Activated CD8-positive, alpha-beta T cell treated with anti-CD3 and anti-CD28 coated beads for 36 hours (primary cell): ENCODE data around the gene HADH. TPM values are rescaled to one million over a fixed set of nuclear protein-coding genes. Genes with fewer than 3 reads are reported as not detected.

ENCODE experiments used
- ATAC-seq: fragments of 200-7000 bp; cut with Tn5 transposase; one replicate; pipeline ENCODE4 v1.10.0; 2021; ENCODE audit warnings: mild to moderate bottlenecking, moderate library complexity
- CTCF ChIA-PET: fragments of 350-600 bp; sonication (Branson Sonifier 250); formaldehyde crosslinking; loops from one replicate; lab custom pipeline; 2021; ENCODE audit warnings: antibody characterized with exemption; lab: Charles Lee
- POLR2A ChIA-PET: fragments of 350-600 bp; sonication (Branson Sonifier 250); formaldehyde crosslinking; loops from one replicate; lab custom pipeline; 2021; ENCODE audit warnings: antibody characterized with exemption; lab: Charles Lee
- DNase-seq: peaks from one replicate; pipeline ENCODE4 v3.0.0-alpha.2; 2020
- H3K27ac Mint-ChIP-seq: one replicate; pipeline ENCODE4 v1.8.0; 2021; ENCODE audit warnings: mild to moderate bottlenecking, mixed read lengths
- H3K27me3 Mint-ChIP-seq: one replicate; pipeline ENCODE4 v1.8.0; 2021; ENCODE audit warnings: mixed read lengths
- H3K36me3 Mint-ChIP-seq: one replicate; pipeline ENCODE4 v1.8.0; 2021; ENCODE audit warnings: low read depth, mixed read lengths
- H3K4me1 Mint-ChIP-seq: one replicate; pipeline ENCODE4 v1.8.0; 2021; ENCODE audit warnings: low read depth, mixed read lengths
- H3K4me3 Mint-ChIP-seq: one replicate; pipeline ENCODE4 v1.8.0; 2021; ENCODE audit warnings: mild to moderate bottlenecking, moderate library complexity, mixed read lengths
- H3K9me3 Mint-ChIP-seq: one replicate; pipeline ENCODE4 v1.8.0; 2021; ENCODE audit warnings: mixed read lengths
- CTCF ChIP-seq: fragments of 200-600 bp; IDR thresholded peaks from one replicate; pipeline ENCODE4 v1.8.0; 2022; ENCODE audit warnings: antibody characterized with exemption, mild to moderate bottlenecking
- intact Hi-C: fragments of 100-400 bp; cut with micrococcal nuclease; formaldehyde crosslinking; loops from one replicate; pipeline ENCODE4 v1.10.0; 2022
- total RNA-seq, 2 experiments: library from RNA; stranded (reverse); gene quantifications; one replicate each; pipeline ENCODE4 v1.2.3, GENCODE V29; 2021

The HADH gene
- total RNA-seq, 2 experiments from 2014 or later = 50.3 to 50.7 TPM

GRCh38 chr4:108072300-108072699, 82.6 kb downstream of the HADH start:
- Mint-ChIP-seq H3K27me3 (no peaks in the 10 kb centered on the region), H3K4me1 (peaks cover 78% of the 10 kb centered on the region), H3K36me3 (peaks cover 63% of the 10 kb centered on the region), H3K4me3 (peak overlapping the region; percentile 16), H3K27ac (peak overlapping the region; percentile 87), H3K9me3 (no peaks in the 10 kb centered on the region)
- ATAC-seq = peak; percentile 93
- POLR2A ChIA-PET = interaction anchor here (1.0 to 2.2 kb wide), 9 partner anchors 8 to 83 kb away, joined by 3 to 6 read pairs (median 4); no protein-coding TSS in a partner anchor
- CTCF ChIA-PET = interaction anchor here (0.9 to 1.7 kb wide), 4 partner anchors 14 to 43 kb away, joined by 3 to 4 read pairs (median 4); no protein-coding TSS in a partner anchor
- intact Hi-C loops = loop anchor here (5.0 kb wide), 2 partner anchors 35 kb away; no protein-coding TSS in a partner anchor
- DNase-seq = peak; percentile 89
- no peak for TF ChIP-seq CTCF

- H3K27me3 Mint-ChIP-seq = no peaks in the 10 kb centered on the region
- H3K36me3 Mint-ChIP-seq = peaks cover 70% of the 10 kb centered on the region
- TF ChIP-seq CTCF = no peak
- peak overlapping the region; percentile 90 for H3K27ac Mint-ChIP-seq
- H3K9me3 Mint-ChIP-seq = no peaks in the 10 kb centered on the region
- ATAC-seq (peak; percentile 40), DNase-seq (no peak)
- ChIA-PET POLR2A (interaction anchor here (0.7 kb wide), 1 partner anchor 79 kb away, joined by 3 read pairs; no protein-coding TSS in a partner anchor), CTCF (interaction anchor here (1.0 to 1.5 kb wide), 6 partner anchors 13 to 59 kb away, joined by 3 to 5 read pairs (median 4); no protein-coding TSS in a partner anchor)
- no peak overlapping the region for H3K4me3 Mint-ChIP-seq
- intact Hi-C loops = no loop called here
- H3K4me1 Mint-ChIP-seq = peaks cover 74% of the 10 kb centered on the region
Observed at GRCh38 chr4:108078024-108078733, 88.5 kb downstream of the HADH start.

GRCh38 chr4:108080747-108081146, 91.1 kb downstream of the HADH start:
- Mint-ChIP-seq H3K27ac (peak overlapping the region; percentile 95), H3K9me3 (no peaks in the 10 kb centered on the region), H3K27me3 (no peaks in the 10 kb centered on the region), H3K4me1 (peaks cover 72% of the 10 kb centered on the region), H3K4me3 (peak overlapping the region; percentile 77), H3K36me3 (peaks cover 70% of the 10 kb centered on the region)
- ChIA-PET CTCF (interaction anchor here (0.6 to 4.5 kb wide), 9 partner anchors 13 to 77 kb away, joined by 3 to 20 read pairs (median 4); no protein-coding TSS in a partner anchor), POLR2A (interaction anchor here (0.6 to 1.6 kb wide), 16 partner anchors 9 to 92 kb away, joined by 3 to 6 read pairs (median 3); no protein-coding TSS in a partner anchor)
- intact Hi-C loops = no loop called here
- ATAC-seq = peak; percentile 70
- TF ChIP-seq CTCF = no peak
- peak; percentile 68 for DNase-seq

DNA sequence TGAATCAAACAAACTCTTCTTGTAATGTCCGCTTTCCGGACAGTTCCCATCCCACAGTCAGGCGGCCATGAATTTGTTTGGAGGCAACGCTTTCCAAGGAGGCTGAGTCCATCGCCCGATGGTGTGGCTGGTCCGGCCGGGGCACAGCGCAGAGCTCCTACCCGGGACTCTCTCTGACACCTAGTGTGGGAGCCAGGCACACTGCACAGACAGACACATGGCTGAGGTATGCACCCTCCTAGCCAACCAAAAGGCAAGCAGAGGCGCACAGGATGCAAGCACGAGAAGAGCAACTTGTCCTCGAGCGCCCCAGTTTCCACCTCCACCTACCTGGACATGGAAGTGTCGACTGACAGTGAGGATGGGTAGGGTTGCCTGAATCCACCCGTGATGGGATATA, 91.6 kb downstream of the HADH start:
- ChIA-PET CTCF (interaction anchor here (1.0 to 4.5 kb wide), 9 partner anchors 13 to 77 kb away, joined by 3 to 20 read pairs (median 4); no protein-coding TSS in a partner anchor), POLR2A (interaction anchor here (0.6 to 1.6 kb wide), 9 partner anchors 10 to 91 kb away, joined by 3 to 5 read pairs (median 3); no protein-coding TSS in a partner anchor)
- Mint-ChIP-seq H3K4me3 (peak overlapping the region; percentile 77), H3K36me3 (peaks cover 72% of the 10 kb centered on the region), H3K27ac (peak overlapping the region; percentile 95), H3K9me3 (no peaks in the 10 kb centered on the region), H3K4me1 (peaks cover 74% of the 10 kb centered on the region), H3K27me3 (no peaks in the 10 kb centered on the region)
- DNase-seq (peak; percentile 60), ATAC-seq (peak; percentile 67)
- TF ChIP-seq CTCF = no peak
- intact Hi-C loops = no loop called here

Other genes with a start within 250 kb of the HADH start
- under 1 TPM; 0.14 to 0.40 TPM for gene SGMS2, start 165.0 kb upstream of the HADH start, total RNA-seq
- gene CYP2U1, start 58.3 kb upstream of the HADH start, total RNA-seq = 1 to 10 TPM; 2.5 to 3.1 TPM
- gene LEF1, start 179.0 kb downstream of the HADH start, total RNA-seq = 100 to 1,000 TPM; 178 to 182 TPM